Activated T-cell treated with anti-CD3 and anti-CD28 coated beads, Interleukin-2, amount 50 U/mL, for 48 hours (primary cell): ENCODE data around the gene CSMD2.

Experiments
- DNase-seq, 2 experiments: peaks; one replicate each; pipeline ENCODE4 v3.0.0-alpha.2; 2020

CSMD2 gene

DNA sequence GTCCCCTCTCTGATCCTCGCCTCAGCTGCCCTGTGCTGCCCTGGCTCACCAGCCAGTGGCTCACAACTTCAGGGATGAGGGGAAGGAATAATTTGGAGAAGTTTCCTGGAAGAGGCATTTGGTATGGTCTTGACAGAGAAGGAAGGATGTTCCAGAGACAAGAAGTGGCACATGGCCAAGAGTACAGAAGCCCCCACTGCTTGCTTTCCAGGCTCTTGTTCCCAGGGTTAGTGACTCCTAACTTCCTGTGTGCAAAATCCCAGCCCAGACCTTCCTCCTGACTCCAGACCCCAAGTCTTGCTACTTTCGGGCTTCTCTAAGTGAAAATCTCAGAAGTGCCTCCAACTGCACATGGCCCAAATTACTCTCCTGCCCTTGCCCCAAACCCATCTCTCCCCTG is 215.5 kb downstream of the CSMD2 start:
- DNase-seq, result no peak

DNA sequence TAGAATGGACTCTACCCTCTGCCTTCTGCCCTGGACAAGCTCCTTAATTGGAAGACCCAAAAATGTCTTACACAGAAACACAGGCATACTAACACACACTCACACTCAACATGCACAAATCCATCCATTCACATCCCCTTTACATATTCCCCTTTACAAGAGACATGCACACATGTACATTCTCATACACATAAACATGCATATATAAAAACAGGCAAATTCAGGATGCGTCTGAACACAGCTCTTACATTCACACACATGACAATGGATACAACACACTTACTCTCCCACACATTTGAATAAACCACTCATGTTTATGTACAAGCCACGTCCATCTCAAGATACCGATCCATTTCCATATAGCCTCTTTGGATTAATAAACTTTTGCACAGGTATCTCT is 216.7 kb downstream of the CSMD2 start:
- no peak for DNase-seq

GRCh38 chr1:33946836-33947235 is 218.2 kb downstream of the CSMD2 start:
- no peak for DNase-seq

DNA sequence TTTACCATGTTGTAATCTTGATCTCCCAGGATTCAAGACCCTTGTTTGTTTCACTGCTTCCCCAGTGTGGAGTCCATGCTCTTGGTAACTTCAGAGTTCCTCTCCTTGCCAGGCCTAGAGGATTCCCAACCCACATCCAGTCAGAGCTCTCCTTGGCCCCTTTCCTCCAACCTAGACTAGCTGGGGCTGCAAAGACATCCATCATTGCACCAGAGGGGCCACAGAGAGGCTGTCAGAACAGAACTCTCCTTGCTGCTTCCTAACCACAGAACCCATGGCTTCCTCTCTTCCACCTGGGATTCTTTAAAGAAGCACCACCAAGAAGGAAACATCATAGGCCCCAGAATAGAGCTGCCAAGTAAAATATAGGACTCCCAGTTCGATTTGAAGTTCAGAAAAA is 220.2 kb downstream of the CSMD2 start:
- no peak for DNase-seq

DNA sequence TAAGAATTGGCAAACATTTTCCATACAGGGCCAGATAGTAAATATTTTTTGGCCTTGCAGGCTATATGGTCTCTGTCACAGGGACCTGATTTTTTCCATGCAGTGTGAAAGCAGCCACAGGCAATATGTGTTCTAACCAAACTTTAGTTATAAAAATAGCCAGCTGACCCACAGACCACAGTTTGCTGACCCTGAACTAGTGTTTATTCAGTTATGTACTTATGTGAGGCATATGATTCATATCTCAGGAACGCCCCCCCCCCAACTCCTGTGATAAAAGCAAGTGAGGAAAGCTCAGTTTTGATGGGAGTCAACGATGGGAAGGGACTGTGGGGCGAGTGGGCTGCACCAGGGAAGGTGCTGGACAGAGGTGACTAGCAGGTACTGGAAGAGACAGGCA is 221.1 kb downstream of the CSMD2 start:
- DNase-seq, result no peak

DNA sequence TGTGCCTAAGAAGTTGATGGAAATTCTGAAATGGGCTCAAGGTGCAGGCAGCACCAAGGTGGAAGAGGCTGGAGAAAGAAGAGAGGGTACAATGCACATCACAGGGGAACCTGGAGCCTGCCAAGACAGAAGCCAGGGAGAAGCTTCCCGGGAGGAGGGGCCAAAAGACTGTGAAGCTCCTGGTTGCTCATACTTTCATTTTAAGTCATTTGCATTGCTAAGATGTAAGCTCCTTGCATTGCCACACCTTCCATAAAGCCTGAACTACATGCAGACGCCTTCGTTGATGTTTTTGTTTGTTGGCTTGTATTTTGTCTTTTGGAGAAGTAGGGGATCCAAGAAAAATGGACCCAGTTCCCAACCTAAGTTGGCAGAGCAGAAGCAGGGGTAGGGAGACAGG is 232.2 kb downstream of the CSMD2 start:
- DNase-seq, result no peak

DNA sequence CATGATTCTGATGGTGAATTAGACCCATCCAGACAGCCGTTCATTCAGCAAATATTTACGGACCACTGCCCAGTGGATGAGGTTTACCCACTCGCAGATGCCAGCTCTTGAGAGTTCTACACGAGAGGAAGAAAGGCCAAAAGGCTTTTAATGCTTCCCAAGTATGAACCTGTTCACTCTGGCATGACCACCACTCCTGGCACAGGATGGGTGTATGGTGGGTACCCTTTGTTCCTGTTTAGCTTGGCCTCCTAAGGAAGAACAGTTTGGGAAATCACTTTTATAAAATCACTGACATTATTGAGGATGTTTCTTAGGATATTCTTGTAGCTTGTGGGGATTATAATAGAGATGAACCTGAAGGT is 233.9 kb downstream of the CSMD2 start:
- DNase-seq, result no peak

GRCh38 chr1:33930346-33931110 is 234.5 kb downstream of the CSMD2 start:
- DNase-seq, result no peak

GRCh38 chr1:33928251-33928650 is 236.8 kb downstream of the CSMD2 start:
- no peak for DNase-seq

DNA sequence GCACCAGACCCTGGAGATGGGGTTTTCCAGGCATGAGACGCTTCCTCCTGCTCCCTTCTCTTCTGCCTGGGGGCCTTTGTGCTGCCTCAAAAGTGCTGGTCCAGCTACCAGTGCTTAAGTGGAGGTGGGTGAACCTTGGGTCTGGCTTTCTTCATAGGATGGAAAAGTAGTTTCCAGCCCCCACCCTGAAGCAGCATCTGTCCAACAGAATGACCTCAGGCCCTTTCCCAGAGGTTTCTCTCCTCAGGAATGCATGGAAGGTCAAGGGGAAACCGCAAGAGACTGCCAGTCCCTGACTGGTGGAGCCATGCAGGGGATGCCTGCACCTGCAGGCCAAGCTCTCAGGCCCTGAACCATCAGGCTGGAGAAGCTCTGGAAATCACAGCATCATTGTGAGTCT is 237.3 kb downstream of the CSMD2 start:
- DNase-seq, result no peak

DNA sequence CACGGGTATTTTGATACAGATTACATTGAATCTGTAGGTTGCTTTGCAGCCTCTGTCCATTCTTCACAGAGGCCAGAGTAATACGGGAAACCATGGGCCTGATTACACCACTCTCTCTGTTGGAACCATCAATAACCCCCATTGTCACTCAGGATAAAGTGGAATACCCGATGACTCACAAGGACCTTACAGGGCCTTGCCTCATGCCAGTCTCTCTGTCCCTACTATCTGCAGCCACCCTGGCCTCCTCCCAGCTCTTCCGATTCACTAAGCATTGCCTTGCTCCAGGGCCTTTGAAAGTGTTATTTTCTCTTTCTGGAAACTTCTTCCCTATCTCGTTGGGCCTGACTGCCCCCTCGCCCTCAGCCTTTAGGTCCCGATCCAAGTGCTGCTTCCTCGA is 239.4 kb downstream of the CSMD2 start:
- DNase-seq, result no peak

DNA sequence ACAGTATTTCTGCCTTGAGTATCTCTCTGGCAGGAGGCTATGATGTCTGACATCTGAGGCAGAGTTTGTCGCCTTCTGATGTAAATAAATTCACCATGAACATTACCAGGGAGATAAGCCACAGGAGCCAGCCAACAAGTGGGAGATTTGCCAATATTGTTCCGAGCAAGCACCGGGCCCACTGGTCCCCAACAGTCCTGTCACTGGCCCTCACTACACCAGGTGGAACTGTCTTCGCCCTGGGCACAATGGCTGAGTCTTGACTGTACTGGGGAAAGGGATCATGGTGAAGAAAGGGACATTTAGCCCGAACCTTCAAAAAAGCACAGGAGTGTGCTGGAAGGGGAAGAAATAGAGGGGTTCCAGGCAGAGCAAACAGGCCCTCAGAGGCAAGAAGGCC is 243.7 kb downstream of the CSMD2 start:
- no peak for DNase-seq

DNA sequence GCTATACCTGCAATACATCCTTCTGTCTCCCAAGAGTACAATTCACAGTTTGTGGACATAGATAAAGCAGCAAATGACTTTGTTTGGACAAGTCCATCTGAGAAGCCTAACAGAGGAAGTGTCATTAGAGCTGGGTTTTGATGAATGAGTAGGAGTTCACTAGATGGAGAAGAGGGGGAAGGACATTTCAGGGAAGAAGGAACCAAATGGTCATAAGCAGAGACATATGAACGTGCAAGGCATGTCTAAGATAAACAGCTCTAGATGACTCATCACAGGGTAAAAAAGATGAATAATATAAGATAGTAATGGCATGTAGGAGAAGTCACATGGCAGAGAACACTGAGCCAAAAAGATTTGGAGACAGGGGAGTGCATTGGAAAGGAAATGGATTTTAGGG is 246.7 kb downstream of the CSMD2 start:
- DNase-seq, result no peak

GRCh38 chr1:33916786-33917185 is 248.2 kb downstream of the CSMD2 start:
- DNase-seq, result no peak

- DNase-seq, result no peak
These were observed 250.5 kb downstream of the CSMD2 start for GRCh38 chr1:33914531-33914930.

GRCh38 chr1:33908324-33908956 is 256.6 kb downstream of the CSMD2 start:
- no peak for DNase-seq

DNA sequence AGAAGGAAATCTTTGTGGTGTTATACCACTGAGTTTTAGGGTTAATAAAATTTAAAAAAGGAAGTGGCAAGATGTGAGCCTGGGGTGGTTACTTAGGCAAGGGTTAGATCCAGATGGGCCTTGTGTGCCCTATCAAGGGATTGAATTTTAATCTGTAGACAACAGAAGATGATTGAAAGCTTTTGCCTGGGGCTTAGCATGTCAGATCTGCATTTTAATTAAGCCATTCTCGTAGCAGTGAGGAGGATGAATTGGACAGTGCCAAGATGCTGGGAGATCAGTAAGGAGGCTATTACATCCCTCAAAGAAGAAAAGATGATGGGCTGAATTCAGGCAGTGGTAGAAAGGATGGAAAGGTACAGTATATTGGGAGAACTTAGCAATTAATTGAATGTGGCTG is 258.9 kb downstream of the CSMD2 start:
- DNase-seq, result no peak

DNA sequence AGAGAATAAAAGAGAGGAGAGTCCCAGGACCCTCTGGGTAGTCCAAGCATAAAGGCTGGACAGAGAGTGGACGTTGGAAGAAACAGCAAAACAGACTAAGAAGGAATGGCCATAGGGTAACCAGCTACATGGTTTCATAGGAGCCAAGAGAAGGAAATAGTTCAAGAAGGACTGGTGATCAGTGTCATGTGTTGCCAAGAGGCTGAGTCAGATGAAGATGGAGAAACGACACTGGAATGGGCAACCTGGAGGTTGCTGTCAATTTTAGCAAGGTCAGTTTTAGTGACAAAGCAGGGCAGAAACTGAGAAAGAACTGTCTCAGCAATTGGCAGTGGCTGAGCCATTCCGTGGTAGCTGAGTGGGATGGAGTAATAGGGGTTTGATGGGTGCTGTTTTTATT is 259.8 kb downstream of the CSMD2 start:
- no peak for DNase-seq

DNA sequence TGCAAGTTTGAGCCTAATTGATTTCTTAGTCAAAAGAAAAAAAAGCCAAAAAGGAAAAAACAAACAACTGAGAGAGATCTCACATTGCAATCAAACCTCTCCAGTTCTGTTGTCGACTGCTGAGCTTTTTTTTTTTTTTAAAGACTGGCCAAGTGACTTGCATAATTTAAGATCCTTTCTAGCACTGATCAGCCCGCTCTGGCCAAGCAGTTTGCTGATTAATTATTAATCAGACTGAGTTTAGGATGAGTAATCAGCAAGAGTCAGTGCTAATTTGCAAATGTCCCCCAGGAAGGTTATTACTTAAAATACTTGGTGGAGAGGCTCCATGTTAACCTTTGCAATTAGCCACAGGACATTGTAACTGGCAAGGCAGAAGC is 261.8 kb downstream of the CSMD2 start:
- DNase-seq, result no peak

DNA sequence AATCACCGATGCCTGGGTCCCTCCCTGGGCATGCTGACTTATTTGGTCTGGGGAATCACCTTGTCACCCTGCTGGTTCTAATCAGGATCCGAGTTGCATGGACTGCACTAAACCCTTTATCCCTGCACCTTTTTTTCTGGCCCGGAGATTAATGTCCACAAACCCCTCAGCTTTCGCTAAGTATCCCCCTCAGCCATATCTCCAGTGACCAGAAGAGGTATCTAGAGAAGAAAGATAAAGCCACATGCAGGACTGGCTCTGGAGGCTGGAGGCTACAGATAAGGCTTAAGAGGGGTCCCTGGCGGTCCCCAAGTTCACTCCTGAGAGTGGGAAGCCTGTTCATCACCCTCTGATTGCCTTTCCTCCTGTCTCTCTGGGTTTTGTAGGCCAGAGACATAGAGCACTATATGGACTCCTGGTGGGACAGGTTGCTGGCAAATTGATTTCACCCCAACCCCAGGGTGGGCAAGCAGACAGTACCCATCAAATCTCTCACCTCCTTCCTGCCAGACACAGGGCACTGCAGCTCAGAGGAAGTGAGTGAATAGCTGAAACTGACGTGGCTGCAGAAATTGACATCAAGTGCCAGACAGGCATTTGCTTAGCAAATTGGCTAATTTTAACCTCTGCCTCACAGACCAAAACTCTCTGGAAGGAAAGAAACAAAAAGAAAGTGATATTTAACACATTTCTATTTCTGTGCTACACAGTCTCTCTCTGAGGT is 262.4 kb downstream of the CSMD2 start:
- DNase-seq, result no peak

GRCh38 chr1:33899746-33900145 is 265.3 kb downstream of the CSMD2 start:
- no peak for DNase-seq

GRCh38 chr1:33898881-33899280 is 266.1 kb downstream of the CSMD2 start:
- DNase-seq, result no peak

- no peak for DNase-seq
These were observed 266.6 kb downstream of the CSMD2 start for GRCh38 chr1:33898406-33898805.

GRCh38 chr1:33897092-33897725 is 267.8 kb downstream of the CSMD2 start:
- DNase-seq, result no peak
